ENCODE measurements around the gene NDUFAF2.
A peak's percentile ranks its signal among the peaks of the same experiment; 100 is the strongest.
"Not testable (repeated sequence)": the region's sequence is repeated elsewhere in the genome, so short reads cannot be mapped to it uniquely, and the experiment has no call there.

NDUFAF2 gene

DNA sequence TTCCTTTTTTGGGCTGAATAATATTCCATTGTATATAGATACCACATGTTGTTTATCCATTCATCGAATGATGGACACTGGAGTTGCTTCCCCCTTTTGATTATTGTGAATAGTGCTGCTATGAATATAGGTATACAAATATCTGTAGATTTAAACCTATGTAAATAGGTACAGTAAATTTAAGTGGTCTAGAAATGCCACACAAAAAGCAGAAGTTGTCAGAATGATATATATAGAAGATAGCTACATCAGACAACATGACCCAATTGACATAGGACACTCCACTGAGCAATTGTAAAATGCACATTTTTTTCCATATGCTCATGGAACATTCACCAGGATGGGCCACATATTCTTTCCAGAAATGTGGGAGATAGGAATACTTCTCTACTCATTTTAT lies 139.7 kb downstream of the NDUFAF2 start:
- Histone ChIP-seq H3K4me3 (ENCODE audit: severe bottlenecking) (no peak overlapping the region), H3K4me1 (ENCODE audit: insufficient read depth, poor library complexity, severe bottlenecking) (no peaks in the 10 kb centered on the region), H3K36me3 (ENCODE audit: low read depth) (no peaks in the 10 kb centered on the region), H3K27ac (ENCODE audit: poor library complexity, severe bottlenecking) (no peak overlapping the region), H3K9me3 (ENCODE audit: severe bottlenecking) (no peaks in the 10 kb centered on the region), H3K27me3 (ENCODE audit: insufficient read depth, poor library complexity, severe bottlenecking) (no peaks in the 10 kb centered on the region)
- no peak for DNase-seq (ENCODE audit: low spot score)
- TF ChIP-seq CTCF (IDR thresholded peaks at IDR 0.05; ENCODE audit: poor library complexity, severe bottlenecking): no peak
- ATAC-seq (ENCODE audit: low read depth): no peak

DNA sequence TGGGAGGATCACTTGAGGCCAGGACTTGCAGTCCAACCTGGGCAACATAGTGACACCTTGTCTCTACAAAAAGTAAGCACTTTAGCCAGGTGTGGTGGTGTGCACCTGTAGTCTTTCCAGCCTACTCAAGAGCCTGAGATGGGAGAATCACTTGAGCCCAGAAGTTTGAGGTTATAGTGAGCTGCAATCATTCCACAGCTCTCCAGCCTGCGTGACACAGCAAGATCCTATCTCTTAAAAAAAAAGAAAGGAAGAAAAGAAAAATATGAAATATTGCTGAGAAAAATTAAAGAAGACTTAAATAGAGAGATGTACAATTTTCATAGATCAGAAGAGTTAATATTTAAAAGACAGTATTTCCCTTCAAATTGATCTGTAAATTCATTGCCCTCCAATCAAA lies 140.9 kb downstream of the NDUFAF2 start:
- Histone ChIP-seq H3K36me3 (ENCODE audit: low read depth) (no peaks in the 10 kb centered on the region), H3K4me1 (ENCODE audit: insufficient read depth, poor library complexity, severe bottlenecking) (no peaks in the 10 kb centered on the region), H3K27ac (ENCODE audit: poor library complexity, severe bottlenecking) (no peak overlapping the region), H3K9me3 (ENCODE audit: severe bottlenecking) (no peaks in the 10 kb centered on the region), H3K4me3 (ENCODE audit: severe bottlenecking) (no peak overlapping the region), H3K27me3 (ENCODE audit: insufficient read depth, poor library complexity, severe bottlenecking) (no peaks in the 10 kb centered on the region)
- TF ChIP-seq CTCF (IDR thresholded peaks at IDR 0.05; ENCODE audit: poor library complexity, severe bottlenecking): no peak
- DNase-seq (ENCODE audit: low spot score) (no peak), ATAC-seq (ENCODE audit: low read depth) (no peak)

GRCh38 chr5:61087921-61088320 lies 142.9 kb downstream of the NDUFAF2 start:
- H3K27ac ChIP-seq (ENCODE audit: poor library complexity, severe bottlenecking): no peak overlapping the region
- H3K4me1 ChIP-seq (ENCODE audit: insufficient read depth, poor library complexity, severe bottlenecking): no peaks in the 10 kb centered on the region
- no peak overlapping the region for H3K4me3 ChIP-seq (ENCODE audit: severe bottlenecking)
- H3K27me3 ChIP-seq (ENCODE audit: insufficient read depth, poor library complexity, severe bottlenecking): no peaks in the 10 kb centered on the region
- H3K36me3 ChIP-seq (ENCODE audit: low read depth): no peaks in the 10 kb centered on the region
- ATAC-seq (ENCODE audit: low read depth) (no peak), DNase-seq (ENCODE audit: low spot score) (no peak)
- no peak for TF ChIP-seq CTCF (IDR thresholded peaks at IDR 0.05; ENCODE audit: poor library complexity, severe bottlenecking)
- H3K9me3 ChIP-seq (ENCODE audit: severe bottlenecking): no peaks in the 10 kb centered on the region

DNA sequence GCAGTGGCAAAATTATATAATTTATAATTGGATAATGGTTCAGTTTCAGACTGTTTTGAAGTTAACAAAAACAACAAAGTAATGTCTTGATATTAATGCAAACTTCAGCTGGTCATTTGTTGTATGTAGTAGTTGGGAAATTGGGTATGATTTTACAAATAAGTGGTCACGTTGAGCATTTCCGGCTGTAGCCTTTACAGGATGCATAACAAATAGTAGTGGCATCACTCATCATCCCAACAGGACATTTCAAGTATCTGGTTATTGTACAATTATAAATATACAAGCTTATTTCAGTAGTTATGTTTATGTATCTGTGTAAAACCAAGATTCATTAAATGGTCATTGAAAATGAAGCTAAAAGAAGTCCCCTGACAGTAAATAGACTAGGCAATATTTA lies 144.3 kb downstream of the NDUFAF2 start:
- no peaks in the 10 kb centered on the region for H3K27me3 ChIP-seq (ENCODE audit: insufficient read depth, poor library complexity, severe bottlenecking)
- H3K36me3 ChIP-seq (ENCODE audit: low read depth): no peaks in the 10 kb centered on the region
- H3K4me3 ChIP-seq (ENCODE audit: severe bottlenecking): no peak overlapping the region
- no peaks in the 10 kb centered on the region for H3K4me1 ChIP-seq (ENCODE audit: insufficient read depth, poor library complexity, severe bottlenecking)
- no peaks in the 10 kb centered on the region for H3K9me3 ChIP-seq (ENCODE audit: severe bottlenecking)
- ATAC-seq (ENCODE audit: low read depth) (peak; percentile 69), DNase-seq (ENCODE audit: low spot score) (no peak)
- no peak for TF ChIP-seq CTCF (IDR thresholded peaks at IDR 0.05; ENCODE audit: poor library complexity, severe bottlenecking)
- no peak overlapping the region for H3K27ac ChIP-seq (ENCODE audit: poor library complexity, severe bottlenecking)

DNA sequence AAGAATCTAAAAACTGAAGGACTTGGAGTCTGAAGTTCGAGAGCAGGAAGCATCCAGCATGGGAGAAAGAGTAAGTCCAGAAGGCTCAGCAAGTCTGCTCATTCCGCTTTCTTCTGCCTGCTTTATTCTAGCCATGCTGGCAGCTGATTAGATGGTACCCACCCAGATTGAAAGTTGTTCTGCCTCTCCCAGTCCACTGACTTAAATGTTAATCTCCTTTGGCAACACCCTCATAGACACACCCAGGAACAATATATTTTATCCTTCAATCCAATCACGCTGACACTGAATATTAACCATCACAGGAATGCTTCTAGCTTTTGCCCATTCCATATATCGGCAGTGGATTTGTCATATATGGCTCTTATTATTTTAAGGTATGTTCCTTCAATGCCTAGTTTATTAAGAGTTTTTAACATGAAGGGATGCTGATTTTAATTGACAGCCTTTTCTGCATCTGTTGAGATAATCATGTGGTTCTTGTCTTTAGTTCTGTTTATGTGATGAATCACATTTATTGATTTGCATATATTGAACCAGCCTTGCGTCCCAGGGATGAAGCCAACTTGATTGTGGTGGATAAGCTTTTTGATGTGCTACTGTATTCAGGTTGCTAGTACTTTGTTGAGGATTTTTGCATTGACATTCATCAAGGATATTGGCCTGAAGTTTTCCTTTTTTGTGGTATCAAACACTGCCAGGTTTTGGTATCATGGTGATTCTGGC lies 148.2 kb downstream of the NDUFAF2 start:
- H3K4me3 ChIP-seq (ENCODE audit: severe bottlenecking); ATAC-seq (ENCODE audit: low read depth); H3K9me3 ChIP-seq (ENCODE audit: severe bottlenecking); H3K36me3 ChIP-seq (ENCODE audit: low read depth); H3K4me1 ChIP-seq (ENCODE audit: insufficient read depth, poor library complexity, severe bottlenecking); H3K27ac ChIP-seq (ENCODE audit: poor library complexity, severe bottlenecking); DNase-seq (ENCODE audit: low spot score); H3K27me3 ChIP-seq (ENCODE audit: insufficient read depth, poor library complexity, severe bottlenecking): not testable (repeated sequence)

All from RWPE2 (cell line).